HG03045 (cell line): Measurements from ENCODE around the gene KCP.

Source experiments
- ATAC-seq: cut with Tn5 transposase; IDR thresholded peaks from one replicate; pipeline ENCODE4 v1.9.1; 2021; ENCODE audit warnings: mild to moderate bottlenecking, moderate library complexity; ENCODE audit not compliant: unreplicated experiment

The KCP gene

GRCh38 chr7:128859232-128860157, 51.0 kb downstream of the KCP start:
- ATAC-seq: no peak

DNA sequence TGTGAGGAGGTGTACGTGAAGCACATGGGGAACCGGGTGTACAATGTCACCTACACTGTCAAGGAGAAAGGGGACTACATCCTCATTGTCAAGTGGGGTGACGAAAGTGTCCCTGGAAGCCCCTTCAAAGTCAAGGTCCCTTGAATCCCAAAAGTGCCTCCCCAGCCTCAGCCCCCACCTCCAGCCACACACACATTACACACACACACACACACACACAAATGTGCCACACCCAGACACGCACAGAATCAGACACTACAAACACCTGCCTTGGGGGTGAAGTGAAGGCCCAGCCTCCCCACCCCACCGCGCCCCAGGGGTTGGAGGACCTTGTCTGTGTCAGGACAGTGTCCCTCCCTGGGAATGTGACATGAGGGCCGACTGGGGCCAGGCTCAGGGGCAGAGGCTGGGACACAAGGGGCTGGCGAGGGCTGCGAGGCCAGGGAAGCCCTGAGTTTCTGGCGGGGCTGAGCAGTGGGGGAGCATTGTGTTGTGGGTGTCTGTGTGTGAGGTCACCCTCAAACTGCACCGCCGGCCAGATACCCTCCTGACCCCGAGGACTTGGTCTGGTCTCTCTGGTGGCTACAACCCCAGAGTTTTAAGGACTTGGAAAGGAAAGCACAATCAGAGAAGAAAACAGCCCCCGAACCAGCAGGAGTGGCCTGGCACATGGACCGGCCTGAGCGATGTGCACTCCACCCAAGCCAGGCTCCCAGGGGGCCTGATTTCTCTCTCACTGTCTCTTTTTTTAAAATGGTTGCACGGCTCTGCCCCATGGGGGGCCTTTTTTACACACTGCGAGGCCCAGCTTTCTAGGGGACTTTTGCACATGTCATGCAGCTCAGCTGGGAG, 51.9 kb downstream of the KCP start:
- ATAC-seq: no peak

DNA sequence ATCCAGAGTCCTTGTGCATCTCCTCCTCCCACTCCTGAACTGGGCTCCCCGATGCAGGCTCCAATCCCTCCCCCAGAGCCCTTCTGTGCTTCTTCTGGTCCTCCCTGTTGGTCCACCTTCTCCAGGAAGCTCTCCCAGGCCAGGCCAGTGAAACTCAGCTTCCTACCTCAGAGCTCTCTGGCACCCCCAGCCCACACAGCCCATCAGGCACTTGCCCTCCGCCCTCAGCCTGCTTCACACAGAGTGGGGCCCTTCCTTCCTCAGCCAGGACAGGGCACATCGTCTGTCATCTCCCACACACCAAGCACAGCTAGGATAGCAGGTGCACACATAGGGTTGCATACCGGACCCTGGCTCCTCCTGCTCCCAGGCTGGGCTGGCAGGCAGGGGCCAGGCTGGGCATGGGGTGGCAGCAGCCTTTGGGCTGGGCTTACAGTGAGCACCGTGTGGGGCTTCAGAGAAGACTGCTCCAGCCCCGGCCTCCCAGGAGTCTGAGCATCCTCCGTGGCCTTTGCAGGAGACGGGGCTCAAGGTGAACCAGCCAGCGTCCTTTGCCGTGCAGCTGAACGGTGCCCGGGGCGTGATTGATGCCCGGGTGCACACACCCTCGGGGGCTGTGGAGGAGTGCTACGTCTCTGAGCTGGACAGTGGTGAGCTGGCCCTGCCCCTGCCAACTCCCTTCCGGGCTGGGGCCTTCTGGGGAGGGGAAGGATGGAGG, 54.3 kb downstream of the KCP start:
- ATAC-seq: no peak

GRCh38 chr7:128855559-128855958, 55.0 kb downstream of the KCP start:
- no peak for ATAC-seq

- ATAC-seq: no peak
Measured at GRCh38 chr7:128854396-128854795, 56.1 kb downstream of the KCP start.

- ATAC-seq: no peak
Measured at GRCh38 chr7:128853799-128854198, 56.7 kb downstream of the KCP start.

- no peak for ATAC-seq
Measured at GRCh38 chr7:128852537-128853254, 57.8 kb downstream of the KCP start.

GRCh38 chr7:128849804-128850490, 60.6 kb downstream of the KCP start:
- ATAC-seq: no peak

DNA sequence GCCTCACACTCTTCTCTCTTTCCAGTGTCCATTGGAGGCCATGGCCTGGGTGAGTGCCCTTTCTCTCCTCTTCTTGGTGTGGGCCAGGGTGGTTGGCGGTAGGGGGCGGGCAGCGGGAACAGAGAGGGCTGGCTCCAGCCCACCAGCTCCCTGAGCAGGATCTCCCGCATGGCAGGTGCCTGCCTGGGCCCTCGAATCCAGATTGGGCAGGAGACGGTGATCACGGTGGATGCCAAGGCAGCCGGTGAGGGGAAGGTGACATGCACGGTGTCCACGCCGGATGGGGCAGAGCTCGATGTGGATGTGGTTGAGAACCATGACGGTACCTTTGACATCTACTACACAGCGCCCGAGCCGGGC, 61.4 kb downstream of the KCP start:
- no peak for ATAC-seq

DNA sequence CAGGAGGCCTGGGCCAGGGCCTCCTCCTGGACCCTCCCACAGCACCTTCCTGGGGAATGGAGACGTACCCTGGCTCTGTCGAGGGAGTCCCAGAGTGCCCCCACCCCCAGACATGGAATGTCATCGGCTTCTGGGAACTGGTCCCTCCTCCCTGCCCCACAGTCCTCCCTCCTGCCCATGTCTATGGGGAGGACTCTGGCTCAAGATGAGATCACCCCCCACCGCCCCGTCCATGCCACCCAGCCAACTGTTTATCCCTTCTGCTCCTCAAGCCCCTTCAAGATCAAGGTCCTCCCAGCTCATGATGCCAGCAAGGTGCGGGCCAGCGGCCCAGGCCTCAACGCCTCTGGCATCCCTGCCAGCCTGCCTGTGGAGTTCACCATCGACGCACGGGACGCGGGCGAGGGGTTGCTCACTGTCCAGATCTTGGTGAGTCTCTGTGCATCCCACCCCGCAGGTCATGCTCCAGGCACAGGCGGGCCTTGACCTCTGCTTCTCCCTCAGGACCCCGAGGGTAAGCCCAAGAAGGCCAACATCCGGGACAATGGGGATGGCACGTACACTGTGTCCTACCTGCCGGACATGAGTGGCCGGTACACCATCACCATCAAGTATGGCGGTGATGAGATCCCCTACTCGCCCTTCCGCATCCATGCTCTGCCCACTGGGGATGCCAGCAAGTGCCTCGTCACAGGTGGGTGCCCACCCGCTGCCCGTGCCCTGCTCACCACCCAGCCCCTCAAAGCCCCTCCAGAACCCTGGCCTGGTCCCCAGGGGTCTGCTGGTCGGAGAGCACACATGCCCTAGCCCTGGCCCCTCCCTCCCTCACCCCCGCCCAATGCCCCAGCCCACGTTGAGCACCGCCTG, 62.0 kb downstream of the KCP start:
- no peak for ATAC-seq

GRCh38 chr7:128847721-128848211, 62.7 kb downstream of the KCP start:
- ATAC-seq: no peak

DNA sequence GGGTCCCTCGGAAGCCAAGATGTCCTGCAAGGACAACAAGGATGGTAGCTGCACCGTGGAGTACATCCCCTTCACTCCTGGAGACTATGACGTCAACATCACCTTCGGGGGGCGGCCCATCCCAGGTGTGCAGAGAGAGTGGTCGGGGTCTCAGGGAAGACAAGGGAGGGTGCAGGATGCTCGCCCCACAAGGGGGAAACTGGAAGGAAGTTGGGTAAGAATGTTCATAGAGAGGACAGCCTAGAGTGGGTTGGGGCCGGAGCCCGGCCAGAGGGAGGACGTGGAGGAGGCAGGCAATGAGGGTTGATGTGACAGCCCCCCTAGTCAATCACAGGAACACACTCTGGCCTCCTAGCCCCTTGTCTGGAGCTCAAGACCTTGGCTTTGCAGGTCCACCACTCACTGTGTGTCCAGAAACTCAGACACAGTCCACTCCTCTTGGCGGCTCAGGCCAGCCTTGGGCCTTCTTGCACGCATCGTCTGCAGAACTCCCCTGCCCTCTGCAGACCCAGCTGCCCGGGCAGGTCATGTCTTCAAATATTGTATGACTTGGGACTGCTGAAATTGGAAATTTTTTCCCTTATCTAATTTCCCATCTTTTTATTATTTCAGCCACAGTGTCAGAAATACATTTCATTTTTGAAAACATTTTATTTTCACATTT, 63.6 kb downstream of the KCP start:
- no peak for ATAC-seq

- no peak for ATAC-seq
Measured at GRCh38 chr7:128845987-128846386, 64.5 kb downstream of the KCP start.

DNA sequence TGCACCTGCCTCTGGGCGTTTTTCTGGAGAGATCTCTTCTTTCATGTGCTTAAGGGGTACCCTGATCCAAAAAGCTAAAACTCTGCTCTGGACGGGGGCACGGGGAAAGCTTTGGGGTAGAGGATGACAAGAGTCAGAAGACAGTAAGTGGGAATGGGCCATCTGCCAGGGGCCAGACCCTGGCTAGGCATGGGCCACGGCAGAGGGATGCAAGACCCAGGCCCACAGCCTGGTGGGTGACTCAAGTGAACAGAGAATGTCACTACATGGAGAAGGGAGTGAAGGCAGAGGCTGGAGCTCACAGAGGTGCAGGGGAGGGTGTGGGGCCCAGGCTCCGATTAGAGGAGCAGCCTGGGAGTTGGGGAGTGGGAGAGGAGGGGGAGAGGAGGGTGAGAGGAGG, 65.0 kb downstream of the KCP start:
- ATAC-seq: no peak

DNA sequence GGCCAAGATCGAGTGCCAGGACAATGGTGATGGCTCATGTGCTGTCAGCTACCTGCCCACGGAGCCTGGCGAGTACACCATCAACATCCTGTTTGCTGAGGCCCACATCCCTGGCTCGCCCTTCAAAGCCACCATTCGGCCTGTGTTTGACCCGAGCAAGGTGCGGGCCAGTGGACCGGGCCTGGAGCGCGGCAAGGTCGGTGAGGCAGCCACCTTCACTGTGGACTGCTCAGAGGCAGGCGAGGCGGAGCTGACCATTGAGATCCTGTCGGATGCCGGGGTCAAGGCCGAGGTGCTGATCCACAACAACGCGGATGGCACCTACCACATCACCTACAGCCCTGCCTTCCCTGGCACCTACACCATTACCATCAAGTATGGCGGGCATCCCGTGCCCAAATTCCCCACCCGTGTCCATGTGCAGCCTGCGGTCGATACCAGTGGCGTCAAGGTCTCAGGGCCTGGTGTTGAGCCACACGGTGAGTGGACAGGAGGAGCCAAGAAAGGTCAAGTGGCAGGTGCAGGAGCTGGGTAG, 65.7 kb downstream of the KCP start:
- ATAC-seq: no peak

DNA sequence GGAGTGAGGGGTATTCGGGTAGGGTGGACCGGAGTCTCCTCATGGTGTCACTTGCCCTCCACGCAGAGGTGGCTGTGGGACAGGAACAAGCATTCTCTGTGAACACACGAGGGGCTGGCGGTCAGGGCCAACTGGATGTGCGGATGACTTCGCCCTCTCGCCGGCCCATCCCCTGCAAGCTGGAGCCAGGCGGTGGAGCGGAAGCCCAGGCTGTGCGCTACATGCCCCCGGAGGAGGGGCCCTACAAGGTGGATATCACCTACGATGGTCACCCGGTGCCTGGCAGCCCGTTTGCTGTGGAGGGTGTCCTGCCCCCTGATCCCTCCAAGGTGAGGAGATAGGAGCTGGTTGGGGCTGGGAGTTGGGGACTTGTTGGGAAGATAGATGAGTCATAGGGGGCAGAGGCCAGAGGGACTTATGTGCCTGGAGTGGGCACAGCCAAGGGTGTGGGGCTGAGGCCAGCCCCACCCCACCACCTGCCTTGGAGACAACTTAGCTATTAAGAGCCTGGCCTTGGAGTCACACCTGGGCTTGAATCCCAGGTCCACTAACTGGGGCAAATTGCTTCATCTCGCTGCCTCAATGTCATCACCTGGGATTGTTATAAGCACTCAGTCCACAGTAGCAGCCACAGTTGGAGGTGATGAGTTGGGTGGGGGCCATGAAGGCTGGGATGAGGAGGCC, 66.4 kb downstream of the KCP start:
- no peak for ATAC-seq
